ENCODE data around the gene HCFC1R1. TPM values are rescaled to one million over a fixed set of nuclear protein-coding genes. Genes with fewer than 3 reads are reported as not detected.
A peak's percentile ranks its signal among the peaks of the same experiment; 100 is the strongest.

HCFC1R1 gene
- polyA plus RNA-seq, 10 donors: 68.2 to 157 (median 121) TPM

- peak; percentile 82 to 93 (median 90) for DNase-seq
These were observed 2.1 kb downstream of the HCFC1R1 start for GRCh38 chr16:3021449-3022207.

GRCh38 chr16:3020604-3021448 is 2.9 kb downstream of the HCFC1R1 start:
- DNase-seq: peak; percentile 70 to 87 (median 77)

- DNase-seq: peak; percentile 79 to 91 (median 81)
These were observed 3.5 kb downstream of the HCFC1R1 start, which contains the start of gene TNFRSF12A for GRCh38 chr16:3020247-3020603. Gene TNFRSF12A, plus strand, starts transcription at chr16:3020368. Its CDS starts 30 bp downstream, at chr16:3020398.

GRCh38 chr16:3019594-3020246 is 4.0 kb downstream of the HCFC1R1 start:
- DNase-seq: no peak

- no peak for DNase-seq
These were observed 5.8 kb downstream of the HCFC1R1 start, which contains the start of gene CLDN6 for GRCh38 chr16:3017794-3018506. Gene CLDN6, minus strand, starts transcription at chr16:3018183. Its CDS starts 2,162 bp downstream, at chr16:3016021.

GRCh38 chr16:3017344-3017743 is 6.4 kb downstream of the HCFC1R1 start:
- DNase-seq: no peak

GRCh38 chr16:3015865-3016521 is 7.7 kb downstream of the HCFC1R1 start:
- no peak for DNase-seq

GRCh38 chr16:3014971-3015370 is 8.8 kb downstream of the HCFC1R1 start:
- no peak for DNase-seq

GRCh38 chr16:3013998-3014690 is 9.6 kb downstream of the HCFC1R1 start:
- no peak for DNase-seq

- no peak for DNase-seq
These were observed 10.2 kb downstream of the HCFC1R1 start for GRCh38 chr16:3013491-3013951.

- DNase-seq: no peak
These were observed 10.8 kb downstream of the HCFC1R1 start, which contains the start of gene CLDN9 for GRCh38 chr16:3012828-3013420. Gene CLDN9, plus strand, starts transcription at chr16:3012923. Its CDS starts 440 bp downstream, at chr16:3013363.

GRCh38 chr16:3012246-3012645 is 11.5 kb downstream of the HCFC1R1 start:
- no peak for DNase-seq

- DNase-seq: no peak
These were observed 13.2 kb downstream of the HCFC1R1 start for GRCh38 chr16:3010510-3010909.

GRCh38 chr16:3009568-3010390 is 14.0 kb downstream of the HCFC1R1 start:
- no peak for DNase-seq

GRCh38 chr16:3008690-3009037 is 15.1 kb downstream of the HCFC1R1 start:
- no peak for DNase-seq

- DNase-seq: no peak
These were observed 15.6 kb downstream of the HCFC1R1 start for GRCh38 chr16:3007957-3008689.

GRCh38 chr16:3007059-3007956 is 16.4 kb downstream of the HCFC1R1 start:
- DNase-seq: peak in 1 of 3 donors; percentile 14

Measured in muscle of back (tissue), 11 donors.